ENCODE data around the gene NMNAT3.

NMNAT3 gene

GRCh38 chr3:139671107-139671506 lies 6.7 kb downstream of the NMNAT3 start:
- DNase-seq (ENCODE audit: low read depth): no peak
- TF ChIP-seq, protein P1, sequence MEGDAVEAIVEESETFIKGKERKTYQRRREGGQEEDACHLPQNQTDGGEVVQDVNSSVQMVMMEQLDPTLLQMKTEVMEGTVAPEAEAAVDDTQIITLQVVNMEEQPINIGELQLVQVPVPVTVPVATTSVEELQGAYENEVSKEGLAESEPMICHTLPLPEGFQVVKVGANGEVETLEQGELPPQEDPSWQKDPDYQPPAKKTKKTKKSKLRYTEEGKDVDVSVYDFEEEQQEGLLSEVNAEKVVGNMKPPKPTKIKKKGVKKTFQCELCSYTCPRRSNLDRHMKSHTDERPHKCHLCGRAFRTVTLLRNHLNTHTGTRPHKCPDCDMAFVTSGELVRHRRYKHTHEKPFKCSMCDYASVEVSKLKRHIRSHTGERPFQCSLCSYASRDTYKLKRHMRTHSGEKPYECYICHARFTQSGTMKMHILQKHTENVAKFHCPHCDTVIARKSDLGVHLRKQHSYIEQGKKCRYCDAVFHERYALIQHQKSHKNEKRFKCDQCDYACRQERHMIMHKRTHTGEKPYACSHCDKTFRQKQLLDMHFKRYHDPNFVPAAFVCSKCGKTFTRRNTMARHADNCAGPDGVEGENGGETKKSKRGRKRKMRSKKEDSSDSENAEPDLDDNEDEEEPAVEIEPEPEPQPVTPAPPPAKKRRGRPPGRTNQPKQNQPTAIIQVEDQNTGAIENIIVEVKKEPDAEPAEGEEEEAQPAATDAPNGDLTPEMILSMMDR (conservative IDR thresholded peaks at IDR 0.05; ENCODE audit: control insufficient read depth, insufficient read depth, low read depth, low read length): no peak
- no peak overlapping the region for H3K4me3 ChIP-seq (ENCODE audit: control insufficient read depth, low read depth, low read length)

DNA sequence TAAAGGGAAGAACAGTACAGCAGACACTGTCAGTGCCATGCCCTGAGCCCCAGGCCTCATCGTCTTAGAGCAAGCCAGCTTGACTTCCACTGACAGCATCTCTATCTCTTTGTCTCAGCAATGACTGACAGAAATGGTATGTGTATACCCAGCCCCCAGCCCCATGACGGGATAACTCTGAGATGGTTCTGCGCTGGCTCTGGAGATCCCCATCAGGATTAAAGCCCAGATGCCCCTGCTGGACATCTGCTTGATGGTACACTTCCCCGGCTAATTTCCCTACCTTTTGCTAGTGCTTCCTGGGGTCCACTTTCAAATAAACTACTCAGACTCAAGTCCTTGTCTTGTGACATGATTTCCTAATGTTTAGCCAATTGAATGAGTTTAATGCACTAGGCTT lies 7.6 kb downstream of the NMNAT3 start:
- TF ChIP-seq, protein P1 (conservative IDR thresholded peaks at IDR 0.05; ENCODE audit: control insufficient read depth, insufficient read depth, low read depth, low read length): no peak
- DNase-seq (ENCODE audit: low read depth): no peak
- no peak overlapping the region for H3K4me3 ChIP-seq (ENCODE audit: control insufficient read depth, low read depth, low read length)

- no peak overlapping the region for H3K4me3 ChIP-seq (ENCODE audit: control insufficient read depth, low read depth, low read length)
- DNase-seq (ENCODE audit: low read depth): no peak
- TF ChIP-seq, protein P1 (conservative IDR thresholded peaks at IDR 0.05; ENCODE audit: control insufficient read depth, insufficient read depth, low read depth, low read length): no peak
Measured at GRCh38 chr3:139668332-139668731, 9.4 kb downstream of the NMNAT3 start.

DNA sequence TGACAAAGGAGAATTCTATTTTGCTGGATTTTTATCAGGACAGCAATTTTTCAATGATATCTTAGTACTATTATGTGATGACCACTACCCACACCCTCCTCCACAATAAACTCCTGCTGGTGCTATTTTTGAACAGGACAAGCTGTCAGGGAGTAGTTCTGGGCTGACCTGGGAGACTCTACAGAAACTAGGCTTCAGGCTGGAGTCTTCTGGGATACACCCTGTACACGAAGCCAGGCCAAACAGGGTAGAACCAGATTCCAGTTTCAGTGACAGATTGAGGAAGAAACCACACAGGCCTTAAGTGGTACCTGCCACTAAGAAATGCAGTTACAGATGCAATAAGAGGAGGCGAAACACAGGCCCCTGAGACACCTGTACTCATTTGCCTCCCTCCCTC lies 12.8 kb downstream of the NMNAT3 start:
- TF ChIP-seq, protein P1 (conservative IDR thresholded peaks at IDR 0.05; ENCODE audit: control insufficient read depth, insufficient read depth, low read depth, low read length): no peak

DNA sequence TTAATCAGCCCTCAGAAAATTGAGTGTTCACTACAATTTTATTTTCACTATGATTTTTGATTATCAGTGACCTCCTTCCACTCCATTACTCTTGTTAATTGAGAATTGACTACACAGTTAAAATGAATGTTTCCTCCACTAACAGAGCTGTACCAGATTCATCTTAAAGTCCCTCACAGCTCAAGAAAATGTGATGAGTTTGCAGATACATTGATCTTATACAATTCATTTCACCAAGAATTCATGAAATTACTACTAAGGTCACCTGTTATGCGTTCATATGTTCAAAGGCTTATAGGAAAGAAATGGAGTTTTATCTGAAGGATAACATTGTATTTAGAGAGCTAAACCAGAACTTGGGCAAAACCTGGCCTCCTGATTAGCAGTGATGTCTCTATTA lies 17.5 kb downstream of the NMNAT3 start:
- no peak overlapping the region for H3K4me3 ChIP-seq (ENCODE audit: control insufficient read depth, low read depth, low read length)
- no peak for DNase-seq (ENCODE audit: low read depth)
- TF ChIP-seq, protein P1 (conservative IDR thresholded peaks at IDR 0.05; ENCODE audit: control insufficient read depth, insufficient read depth, low read depth, low read length): no peak

More for the DNA sequence above, 12.8 kb downstream of the NMNAT3 start:
- DNase-seq (ENCODE audit: low read depth): no peak
- no peak overlapping the region for H3K4me3 ChIP-seq (ENCODE audit: control insufficient read depth, low read depth, low read length)

GRCh38 chr3:139659511-139659910 lies 18.3 kb downstream of the NMNAT3 start:
- no peak for DNase-seq (ENCODE audit: low read depth)
- H3K4me3 ChIP-seq (ENCODE audit: control insufficient read depth, low read depth, low read length): no peak overlapping the region
- TF ChIP-seq, protein P1 (conservative IDR thresholded peaks at IDR 0.05; ENCODE audit: control insufficient read depth, insufficient read depth, low read depth, low read length): no peak

GRCh38 chr3:139657936-139658335 lies 19.8 kb downstream of the NMNAT3 start:
- no peak overlapping the region for H3K4me3 ChIP-seq (ENCODE audit: control insufficient read depth, low read depth, low read length)
- DNase-seq (ENCODE audit: low read depth): no peak
- TF ChIP-seq, protein P1 (conservative IDR thresholded peaks at IDR 0.05; ENCODE audit: control insufficient read depth, insufficient read depth, low read depth, low read length): no peak
